SH-SY5Y (cell line): ENCODE measurements around the gene ACBD3.

Source experiments
- GATA2 ChIP-seq: IDR thresholded peaks from 2 replicates; pipeline ENCODE4 v1.6.1; 2011; ENCODE audit warnings: mild to moderate bottlenecking, low read depth, low read length
- GATA3 ChIP-seq: IDR thresholded peaks from 2 replicates; pipeline ENCODE4 v1.6.1; 2011; ENCODE audit warnings: low read depth, mild to moderate bottlenecking, low read length, moderate library complexity

The ACBD3 gene

GRCh38 chr1:226176870-226177269 lies 9.7 kb downstream of the ACBD3 start:
- TF ChIP-seq GATA3 (no peak), GATA2 (no peak)

DNA sequence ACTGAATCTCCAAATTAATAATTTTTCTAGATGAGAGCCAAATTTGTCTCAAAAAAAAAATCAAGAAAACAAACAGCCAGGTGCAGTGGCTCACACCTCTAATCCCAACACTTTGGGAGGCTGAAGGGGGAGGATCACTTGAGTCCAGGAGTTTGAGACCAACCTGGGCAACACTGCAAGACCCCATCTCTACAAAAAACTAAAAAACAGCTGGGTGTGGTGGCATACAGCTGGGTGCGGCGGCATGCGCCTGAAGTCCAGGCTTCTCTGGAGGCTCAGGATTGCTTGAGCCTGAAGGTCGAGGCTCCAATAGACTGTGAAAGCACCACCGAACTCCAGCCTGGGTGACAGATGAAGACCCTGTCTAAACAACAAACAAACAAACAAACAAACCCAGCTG lies 14.0 kb downstream of the ACBD3 start:
- TF ChIP-seq GATA3 (no peak), GATA2 (no peak)

GRCh38 chr1:226166341-226166740 lies 20.2 kb downstream of the ACBD3 start:
- TF ChIP-seq GATA2 (no peak), GATA3 (no peak)

- TF ChIP-seq GATA2, result no peak
- TF ChIP-seq GATA3, result no peak
Observed at GRCh38 chr1:226164154-226164553, 22.4 kb downstream of the ACBD3 start.

- TF ChIP-seq GATA2 (no peak), GATA3 (no peak)
Observed at GRCh38 chr1:226162898-226163297, 23.6 kb downstream of the ACBD3 start.

DNA sequence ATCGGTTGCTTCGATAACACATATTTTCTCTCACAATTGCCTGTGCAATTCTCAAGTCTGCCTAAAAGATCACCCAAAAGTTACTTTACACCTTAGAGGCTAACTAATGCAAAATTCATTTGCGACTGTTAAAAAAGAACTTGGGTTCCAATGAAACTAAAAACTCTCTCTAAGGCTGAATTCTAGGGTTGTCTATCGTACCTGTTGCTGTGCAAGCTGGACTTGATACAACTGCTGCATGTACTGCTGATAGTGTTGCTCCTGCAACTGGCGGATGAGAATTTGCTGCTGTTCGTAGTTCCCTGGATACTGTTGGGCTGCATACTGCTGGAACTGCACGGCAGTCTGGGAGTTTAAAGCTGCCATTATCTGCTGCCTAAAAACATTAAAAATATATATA lies 27.6 kb downstream of the ACBD3 start:
- TF ChIP-seq GATA3 (no peak), GATA2 (no peak)

GRCh38 chr1:226158457-226158856 lies 28.1 kb downstream of the ACBD3 start:
- TF ChIP-seq GATA2 (no peak), GATA3 (no peak)

GRCh38 chr1:226157761-226158316 lies 28.7 kb downstream of the ACBD3 start:
- no peak for TF ChIP-seq GATA3

DNA sequence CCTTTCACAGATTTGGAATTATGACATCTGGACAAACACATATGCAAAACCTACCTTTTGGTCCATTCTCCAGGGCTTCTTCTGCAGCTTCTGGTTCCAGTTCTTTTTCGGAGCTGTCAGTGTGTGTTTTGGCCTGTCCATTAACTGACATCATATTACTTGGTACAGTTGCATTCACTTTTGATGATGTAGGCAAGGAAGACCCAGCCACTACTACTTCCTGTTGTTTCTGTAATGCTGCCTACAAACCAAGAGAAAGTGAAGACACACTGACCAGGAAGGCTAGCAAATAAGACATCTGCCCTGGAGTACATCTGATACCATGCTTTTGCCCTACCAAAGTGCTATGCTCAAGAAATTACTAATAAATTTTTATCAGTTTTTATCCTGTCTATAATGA lies 31.9 kb downstream of the ACBD3 start:
- TF ChIP-seq GATA2, result no peak

GRCh38 chr1:226149806-226150205 lies 36.7 kb downstream of the ACBD3 start:
- no peak for TF ChIP-seq GATA2
- TF ChIP-seq GATA3, result no peak

DNA sequence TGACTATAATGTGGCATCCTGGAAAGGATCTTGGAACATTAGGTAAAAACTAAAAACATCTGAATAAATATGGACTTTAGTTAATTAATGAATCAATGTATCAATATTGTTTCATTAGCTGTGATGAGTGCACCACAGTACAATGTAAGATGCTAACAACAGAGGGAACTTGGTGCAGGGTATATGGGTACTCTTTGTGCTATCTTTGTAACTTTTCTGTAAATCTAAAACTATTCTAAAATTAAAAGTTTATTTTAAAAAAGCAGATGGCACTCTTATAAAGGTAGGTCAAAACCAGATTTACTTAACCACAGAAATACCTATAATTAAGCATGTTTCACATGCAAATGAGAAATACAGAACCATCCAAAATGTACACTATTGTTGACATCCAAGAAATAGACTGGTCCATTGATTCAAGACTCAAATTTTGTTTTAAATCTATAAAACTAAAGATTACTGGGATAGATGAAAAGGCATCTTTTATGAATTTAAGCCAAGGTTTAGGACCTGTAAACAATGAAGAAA lies 38.4 kb downstream of the ACBD3 start:
- no peak for TF ChIP-seq GATA2
- TF ChIP-seq GATA3, result no peak

DNA sequence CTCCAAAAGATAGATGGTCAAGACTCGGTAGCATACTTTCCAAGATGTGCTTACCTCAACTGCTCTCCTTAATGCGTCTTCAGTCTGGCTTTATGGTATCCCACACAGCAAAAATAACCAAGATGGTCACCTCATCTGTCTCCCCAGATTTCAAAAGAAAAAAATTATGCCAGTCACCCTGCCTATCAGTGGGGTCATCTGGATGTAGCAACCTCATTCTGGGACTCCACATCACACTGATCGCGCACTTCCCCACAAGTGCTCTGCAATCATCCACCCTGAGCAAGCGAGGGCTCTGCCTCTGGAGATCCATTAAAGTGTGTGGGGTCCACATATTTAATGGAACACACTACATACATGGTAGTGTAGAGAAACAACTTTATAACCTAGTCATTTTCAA lies 42.5 kb downstream of the ACBD3 start:
- TF ChIP-seq GATA3, result no peak
- TF ChIP-seq GATA2, result no peak

GRCh38 chr1:226135709-226136108 lies 50.8 kb downstream of the ACBD3 start:
- TF ChIP-seq GATA3 (no peak), GATA2 (no peak)

DNA sequence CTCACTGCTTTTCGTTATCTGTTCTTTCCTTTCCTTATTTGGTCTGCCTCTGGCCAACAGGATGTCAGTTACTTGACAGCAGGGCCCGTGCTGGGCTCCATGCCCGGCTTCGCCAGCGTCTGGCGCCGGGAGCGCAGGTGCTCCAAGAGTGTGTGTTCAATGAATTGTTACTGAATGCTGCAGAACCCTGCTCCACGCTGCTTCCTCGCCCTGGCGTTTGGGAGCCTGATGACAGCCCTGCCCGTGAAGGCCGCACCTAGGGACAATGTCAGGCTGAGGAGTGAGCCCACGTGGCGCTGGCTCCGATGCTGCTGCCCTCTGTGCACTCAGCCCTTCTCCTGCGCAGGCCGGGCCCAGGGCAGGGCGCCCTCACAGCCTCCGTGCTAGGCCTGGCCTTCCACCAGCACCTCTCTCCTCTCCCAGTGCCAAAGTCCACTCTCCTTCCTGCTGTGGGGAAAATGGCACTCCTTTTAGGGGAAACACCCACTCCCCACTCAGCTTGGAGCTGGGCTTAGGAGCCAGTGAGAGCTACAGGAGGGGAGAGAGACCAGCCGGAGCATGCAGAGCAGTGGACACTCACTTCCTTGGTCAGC lies 51.4 kb downstream of the ACBD3 start:
- TF ChIP-seq GATA3 (no peak), GATA2 (no peak)

- TF ChIP-seq GATA3 (no peak), GATA2 (no peak)
Observed at GRCh38 chr1:226134170-226135058, 52.1 kb downstream of the ACBD3 start.
